Hepatocyte (in vitro differentiated cells): ENCODE data around the gene SF3B3.
"Not testable (repeated sequence)": the region's sequence is repeated elsewhere in the genome, so short reads cannot be mapped to it uniquely, and the experiment has no call there.

Experiments used
- EZH2 ChIP-seq: fragments of 200-600 bp; sonication (generic); IDR thresholded peaks from 2 replicates; pipeline ENCODE4 v1.6.1; 2016; ENCODE audit warnings: antibody characterized with exemption, mild to moderate bottlenecking, borderline replicate concordance
- TF ChIP-seq, protein P1 (sequence below): fragments of 200-600 bp; sonication (generic); IDR thresholded peaks from 2 replicates; pipeline ENCODE4 v1.5.1; 2016; ENCODE audit warnings: antibody characterized with exemption, mild to moderate bottlenecking; ENCODE audit not compliant: poor library complexity

DNA sequence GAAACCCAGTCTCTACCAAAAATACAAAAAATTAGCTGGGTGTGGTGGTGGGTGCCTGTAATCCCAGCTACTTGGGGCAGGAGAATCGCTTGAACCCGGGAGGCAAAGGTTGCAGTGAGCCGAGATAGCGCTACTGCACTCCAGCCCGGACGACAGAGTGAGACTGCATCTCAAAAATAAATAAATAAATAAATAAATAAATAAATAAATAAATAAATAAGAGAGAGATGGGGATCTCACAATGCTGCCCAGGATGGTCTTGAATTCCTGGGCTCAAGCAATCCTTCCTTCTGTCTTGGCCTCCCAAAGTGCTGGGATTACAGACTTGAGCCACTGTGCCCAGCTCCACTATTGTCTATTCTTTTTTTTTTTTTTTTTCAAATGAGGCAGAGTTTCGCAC lies 6.3 kb downstream of the SF3B3 start:
- TF ChIP-seq, protein P1, sequence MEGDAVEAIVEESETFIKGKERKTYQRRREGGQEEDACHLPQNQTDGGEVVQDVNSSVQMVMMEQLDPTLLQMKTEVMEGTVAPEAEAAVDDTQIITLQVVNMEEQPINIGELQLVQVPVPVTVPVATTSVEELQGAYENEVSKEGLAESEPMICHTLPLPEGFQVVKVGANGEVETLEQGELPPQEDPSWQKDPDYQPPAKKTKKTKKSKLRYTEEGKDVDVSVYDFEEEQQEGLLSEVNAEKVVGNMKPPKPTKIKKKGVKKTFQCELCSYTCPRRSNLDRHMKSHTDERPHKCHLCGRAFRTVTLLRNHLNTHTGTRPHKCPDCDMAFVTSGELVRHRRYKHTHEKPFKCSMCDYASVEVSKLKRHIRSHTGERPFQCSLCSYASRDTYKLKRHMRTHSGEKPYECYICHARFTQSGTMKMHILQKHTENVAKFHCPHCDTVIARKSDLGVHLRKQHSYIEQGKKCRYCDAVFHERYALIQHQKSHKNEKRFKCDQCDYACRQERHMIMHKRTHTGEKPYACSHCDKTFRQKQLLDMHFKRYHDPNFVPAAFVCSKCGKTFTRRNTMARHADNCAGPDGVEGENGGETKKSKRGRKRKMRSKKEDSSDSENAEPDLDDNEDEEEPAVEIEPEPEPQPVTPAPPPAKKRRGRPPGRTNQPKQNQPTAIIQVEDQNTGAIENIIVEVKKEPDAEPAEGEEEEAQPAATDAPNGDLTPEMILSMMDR, result not testable (repeated sequence)
- not testable (repeated sequence) for TF ChIP-seq EZH2
